Fibroblast of skin of scalp (primary cell): ENCODE results near the gene COL23A1.

ENCODE experiments used
- DNase-seq: peaks from one replicate; pipeline ENCODE4 v3.0.0-alpha.2; 2013

The COL23A1 gene

DNA sequence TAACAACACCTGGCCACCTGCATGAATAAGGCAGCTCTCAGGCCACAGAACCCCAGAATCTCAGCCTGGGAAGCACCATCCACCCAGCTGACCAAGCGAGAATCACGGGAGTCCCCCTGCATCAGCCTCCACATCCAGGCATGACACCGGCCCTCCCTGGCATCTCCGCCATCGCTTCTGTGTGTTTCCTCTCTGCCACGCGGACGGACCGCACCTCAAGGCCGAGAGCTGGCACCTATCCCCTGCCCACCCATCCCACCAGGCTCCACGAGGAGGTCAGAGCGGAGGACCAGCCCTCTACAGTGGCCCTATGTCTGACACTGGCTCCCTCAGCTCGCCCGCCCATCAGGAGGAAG, 134.7 kb downstream of the COL23A1 start:
- DNase-seq, result no peak

DNA sequence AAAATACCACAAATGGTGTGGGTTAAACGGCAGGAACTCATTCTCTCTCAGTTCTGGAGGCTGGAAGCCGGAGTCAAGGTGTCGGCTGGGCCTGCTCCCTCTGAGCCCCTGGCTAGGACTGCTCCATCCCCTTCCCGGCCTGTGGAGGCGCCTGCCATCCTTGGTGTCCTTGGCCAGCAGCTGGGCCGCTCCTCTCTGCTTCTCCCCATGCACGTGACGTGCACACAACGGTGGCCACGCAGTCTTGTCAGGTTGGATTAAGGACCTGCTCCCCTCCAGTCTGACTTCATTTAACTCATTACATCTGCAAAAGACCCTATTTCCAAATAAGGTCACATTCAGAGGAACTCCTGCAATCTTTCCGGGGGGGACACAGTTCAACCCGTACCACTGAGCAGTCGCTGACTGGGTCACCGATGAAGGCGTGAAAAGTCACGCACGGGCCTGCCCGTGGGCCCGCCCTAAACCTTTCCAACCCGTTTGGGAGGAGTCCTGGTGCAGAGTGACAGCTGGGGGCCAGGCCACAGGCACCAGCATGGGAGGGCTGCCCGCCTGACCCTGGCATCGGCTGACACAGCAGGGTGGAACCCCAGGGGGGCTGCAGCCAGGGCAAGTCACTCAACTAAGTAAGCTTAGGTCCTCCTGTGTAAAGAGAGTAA, 135.2 kb downstream of the COL23A1 start:
- no peak for DNase-seq

GRCh38 chr5:178454303-178454702, 135.9 kb downstream of the COL23A1 start:
- no peak for DNase-seq

- DNase-seq, result peak; percentile 65
These were observed 137.0 kb downstream of the COL23A1 start for GRCh38 chr5:178453224-178453623.

GRCh38 chr5:178450121-178451028, 139.8 kb downstream of the COL23A1 start:
- DNase-seq, result no peak

DNA sequence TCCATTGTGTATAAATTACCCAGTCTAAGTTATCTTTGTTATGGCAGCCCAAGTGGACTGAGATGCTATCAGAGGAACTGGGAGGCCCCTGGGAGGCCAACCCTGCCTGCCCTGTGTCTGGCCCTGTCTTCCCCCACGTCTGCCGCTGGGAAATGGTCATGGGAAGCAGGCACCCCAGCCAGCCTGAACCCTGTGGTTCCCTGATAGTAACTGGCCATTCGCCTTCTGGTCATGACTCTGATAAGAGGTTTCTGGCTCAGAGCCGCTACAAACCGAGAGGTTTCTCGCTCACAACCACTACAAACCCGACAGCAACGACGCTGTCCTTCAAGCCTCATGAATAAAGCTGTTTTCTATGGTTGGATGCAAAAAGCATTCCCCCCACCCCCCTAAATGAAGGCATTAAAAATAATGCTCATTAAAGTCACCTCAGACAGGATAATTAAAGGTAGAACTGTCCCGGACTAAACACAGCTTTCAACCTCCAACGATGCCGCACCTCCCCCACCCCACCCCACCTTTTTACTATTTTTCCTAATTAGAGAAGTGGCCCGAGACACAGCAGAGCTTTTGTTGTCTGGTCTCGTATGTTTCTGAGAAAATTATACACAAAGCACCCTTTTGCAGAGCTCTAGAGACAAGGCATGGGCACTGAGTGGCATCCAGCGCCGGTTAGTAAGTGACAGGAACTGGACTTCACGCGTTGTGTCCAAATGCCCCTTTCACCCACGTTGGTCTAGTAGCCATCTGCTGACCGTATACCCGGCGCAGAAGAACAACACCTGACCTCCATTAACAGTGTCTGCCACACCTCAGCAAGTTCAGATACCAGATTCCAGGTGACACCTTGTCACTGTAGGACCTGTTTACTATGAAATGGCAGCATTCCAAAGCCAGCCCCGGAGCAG, 140.8 kb downstream of the COL23A1 start:
- no peak for DNase-seq

- DNase-seq, result no peak
These were observed 144.7 kb downstream of the COL23A1 start for GRCh38 chr5:178445534-178445933.

DNA sequence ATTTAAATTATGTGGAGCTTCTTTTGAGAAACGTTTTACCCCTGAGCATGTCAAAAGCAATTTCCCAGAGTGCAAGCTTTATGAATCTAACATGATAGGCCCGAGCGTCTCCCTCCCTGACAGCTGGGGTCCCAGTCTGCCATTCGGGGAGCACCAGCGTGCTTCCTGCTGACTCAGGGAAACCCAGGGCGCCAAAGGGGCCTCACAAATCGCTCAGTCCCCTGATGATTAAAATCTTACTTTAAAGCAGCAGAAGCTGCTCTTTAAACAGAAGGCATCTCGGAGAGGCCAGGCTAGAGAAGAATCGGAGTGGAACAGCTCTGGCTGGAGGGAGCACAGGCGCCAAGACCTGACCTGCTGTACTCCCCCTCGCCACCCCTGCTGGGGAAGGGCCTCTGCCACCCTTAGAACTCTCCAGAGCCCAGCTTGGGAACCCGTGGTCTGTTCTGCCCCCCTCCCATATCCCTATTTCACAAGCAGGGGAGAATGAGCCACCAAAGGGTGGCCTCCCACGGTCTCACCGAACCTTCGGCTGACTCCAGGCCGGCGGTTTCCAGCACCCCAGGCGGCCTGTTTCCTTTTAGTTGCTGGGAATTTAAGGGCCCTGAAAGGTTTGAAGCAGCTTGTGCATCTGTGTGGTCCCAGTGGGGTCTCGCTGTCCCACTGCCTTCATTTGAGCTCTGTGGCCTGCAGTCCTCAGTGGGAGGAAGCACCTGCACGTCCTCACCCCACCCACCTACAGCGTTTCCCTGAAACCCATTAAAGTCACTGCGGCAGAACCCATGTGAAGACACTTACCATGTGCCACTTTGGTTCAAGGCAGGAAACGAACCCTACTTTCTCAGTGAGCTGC, 147.6 kb downstream of the COL23A1 start:
- peak; percentile 13 for DNase-seq

- no peak for DNase-seq
These were observed 148.5 kb downstream of the COL23A1 start for GRCh38 chr5:178441486-178442270.

DNA sequence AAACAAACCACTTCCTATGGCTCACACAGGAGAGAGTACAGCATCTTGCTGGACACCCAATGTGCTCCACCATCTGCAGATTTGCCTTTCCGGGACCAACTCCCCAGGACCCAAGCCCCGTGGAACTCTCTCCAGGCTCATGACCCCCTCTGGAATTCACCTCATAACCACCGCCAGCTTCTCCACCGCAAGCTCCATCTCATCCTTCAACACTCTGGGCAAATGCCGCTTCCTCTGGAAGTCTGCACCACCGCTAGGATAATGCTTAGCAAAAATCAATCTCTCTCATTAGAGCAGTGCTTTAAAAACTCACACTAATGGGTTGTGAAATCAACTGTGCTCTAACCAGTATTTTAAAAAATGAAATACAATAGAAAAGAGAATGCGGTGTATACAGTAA, 150.0 kb downstream of the COL23A1 start:
- no peak for DNase-seq

GRCh38 chr5:178439493-178440180, 150.6 kb downstream of the COL23A1 start:
- DNase-seq, result no peak

DNA sequence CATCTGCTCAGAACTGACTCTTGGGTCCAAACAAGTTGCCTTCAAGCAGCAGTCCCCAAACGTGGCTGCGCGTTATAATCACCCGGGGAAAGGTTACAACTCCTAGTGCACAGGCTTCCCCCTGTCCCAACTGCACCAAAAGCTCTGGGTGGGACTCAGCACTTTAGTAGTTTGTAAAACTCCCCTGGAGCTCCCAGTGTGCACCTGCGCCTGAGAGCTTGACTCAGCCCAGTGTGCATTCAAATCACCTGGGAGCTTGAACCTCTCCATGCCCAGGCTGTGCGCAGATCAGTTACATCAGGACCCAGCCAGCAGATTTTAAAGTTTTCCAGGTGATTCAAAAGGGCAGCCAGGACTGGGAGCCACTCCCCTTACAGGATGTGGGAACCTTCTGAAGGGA, 151.4 kb downstream of the COL23A1 start:
- DNase-seq, result no peak

GRCh38 chr5:178437386-178438075, 152.7 kb downstream of the COL23A1 start:
- no peak for DNase-seq

DNA sequence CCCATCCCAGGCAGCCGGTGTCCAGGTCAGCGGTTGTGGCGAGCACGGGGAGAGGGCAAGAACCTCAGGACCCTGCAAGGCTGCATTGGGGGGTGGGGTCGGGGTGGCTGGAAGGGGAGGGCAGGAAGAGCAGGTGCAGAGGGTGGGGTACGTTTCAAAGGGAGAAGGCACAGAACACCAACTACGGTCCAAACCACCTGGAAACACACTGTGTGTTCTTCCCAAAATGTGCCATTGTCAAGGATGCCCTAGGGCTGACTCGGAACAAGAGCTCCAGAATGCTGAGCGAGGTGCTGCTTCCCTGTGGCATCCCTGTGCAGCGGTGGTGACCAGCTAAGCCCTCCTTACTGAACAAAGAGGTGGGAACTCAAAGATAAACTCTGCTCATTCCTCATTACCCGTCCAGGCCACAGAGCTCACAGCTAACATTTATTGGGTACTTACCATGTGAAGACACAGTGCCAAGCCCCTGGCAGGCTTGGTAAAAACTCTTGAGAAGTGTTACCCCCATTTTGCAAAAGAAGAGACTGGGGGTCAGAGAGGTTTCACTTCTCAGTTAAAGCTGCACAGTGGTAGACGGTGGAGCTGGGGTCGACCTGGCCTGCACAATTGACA, 153.8 kb downstream of the COL23A1 start:
- DNase-seq, result no peak

DNA sequence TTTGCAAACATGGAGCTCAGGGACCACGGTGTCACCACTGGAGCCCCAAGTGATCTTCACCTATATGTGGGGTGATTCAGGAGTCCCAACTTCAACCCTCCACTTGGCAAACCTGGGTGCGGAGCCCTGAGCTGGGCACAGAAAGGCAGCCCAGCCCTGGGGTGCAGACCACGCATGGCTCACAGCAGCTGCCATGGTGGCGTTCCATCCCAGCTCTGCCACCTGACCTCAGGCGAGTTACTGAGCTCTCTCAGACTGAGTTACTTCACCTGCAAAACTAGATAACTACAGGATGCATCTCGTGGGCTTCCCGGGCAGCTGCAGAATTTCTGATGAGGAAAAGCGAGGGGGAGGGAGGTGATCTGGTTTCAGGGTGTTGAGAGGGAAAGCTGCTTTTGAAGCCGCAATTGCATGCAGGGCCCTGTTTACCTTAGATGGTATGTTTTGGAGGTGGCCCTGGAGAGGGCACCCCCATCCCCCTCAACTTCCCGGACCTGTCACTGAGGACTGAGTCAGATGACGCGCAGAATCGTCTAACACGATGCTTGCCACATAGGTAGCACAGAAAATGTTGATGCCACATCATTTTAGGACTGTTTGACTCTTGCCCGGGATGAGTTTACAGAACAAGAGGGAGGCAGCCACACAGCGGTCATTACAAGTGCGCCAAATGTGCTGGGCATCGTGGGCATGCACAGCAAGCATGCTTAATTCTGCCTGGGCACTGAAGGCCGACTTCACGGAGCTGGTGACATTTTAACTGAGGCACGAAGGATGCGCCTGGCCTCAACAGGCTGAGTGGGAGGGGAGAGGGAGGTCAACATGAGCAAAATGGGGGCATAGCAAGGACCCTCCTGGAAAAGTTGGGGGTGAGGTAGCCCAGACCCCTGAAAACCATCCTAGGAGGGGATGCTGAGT, 154.6 kb downstream of the COL23A1 start:
- DNase-seq, result no peak

DNA sequence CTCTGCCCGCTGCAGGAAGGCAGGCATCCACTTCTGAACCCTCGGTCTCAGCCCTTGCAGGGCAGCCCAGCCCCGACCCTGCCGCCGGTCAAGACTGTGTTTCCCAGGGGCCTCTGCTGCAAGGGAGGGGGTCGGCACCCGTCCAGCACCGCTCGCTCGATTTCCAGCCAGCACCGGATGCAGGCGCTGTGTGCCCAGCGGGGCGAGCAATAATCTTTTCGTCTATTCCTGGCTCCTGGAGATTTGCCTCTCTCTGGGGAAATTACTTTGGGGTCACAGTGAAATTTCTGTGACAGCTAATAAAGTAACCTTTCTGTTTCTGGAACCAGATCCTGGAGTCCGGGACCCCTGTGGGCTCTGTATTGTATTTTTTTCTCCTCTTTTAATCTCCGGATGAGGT, 155.3 kb downstream of the COL23A1 start:
- DNase-seq, result no peak

- DNase-seq, result no peak
These were observed 156.0 kb downstream of the COL23A1 start for GRCh38 chr5:178434016-178434761.
